ENCODE results near the gene TCP10L.

The TCP10L gene

DNA sequence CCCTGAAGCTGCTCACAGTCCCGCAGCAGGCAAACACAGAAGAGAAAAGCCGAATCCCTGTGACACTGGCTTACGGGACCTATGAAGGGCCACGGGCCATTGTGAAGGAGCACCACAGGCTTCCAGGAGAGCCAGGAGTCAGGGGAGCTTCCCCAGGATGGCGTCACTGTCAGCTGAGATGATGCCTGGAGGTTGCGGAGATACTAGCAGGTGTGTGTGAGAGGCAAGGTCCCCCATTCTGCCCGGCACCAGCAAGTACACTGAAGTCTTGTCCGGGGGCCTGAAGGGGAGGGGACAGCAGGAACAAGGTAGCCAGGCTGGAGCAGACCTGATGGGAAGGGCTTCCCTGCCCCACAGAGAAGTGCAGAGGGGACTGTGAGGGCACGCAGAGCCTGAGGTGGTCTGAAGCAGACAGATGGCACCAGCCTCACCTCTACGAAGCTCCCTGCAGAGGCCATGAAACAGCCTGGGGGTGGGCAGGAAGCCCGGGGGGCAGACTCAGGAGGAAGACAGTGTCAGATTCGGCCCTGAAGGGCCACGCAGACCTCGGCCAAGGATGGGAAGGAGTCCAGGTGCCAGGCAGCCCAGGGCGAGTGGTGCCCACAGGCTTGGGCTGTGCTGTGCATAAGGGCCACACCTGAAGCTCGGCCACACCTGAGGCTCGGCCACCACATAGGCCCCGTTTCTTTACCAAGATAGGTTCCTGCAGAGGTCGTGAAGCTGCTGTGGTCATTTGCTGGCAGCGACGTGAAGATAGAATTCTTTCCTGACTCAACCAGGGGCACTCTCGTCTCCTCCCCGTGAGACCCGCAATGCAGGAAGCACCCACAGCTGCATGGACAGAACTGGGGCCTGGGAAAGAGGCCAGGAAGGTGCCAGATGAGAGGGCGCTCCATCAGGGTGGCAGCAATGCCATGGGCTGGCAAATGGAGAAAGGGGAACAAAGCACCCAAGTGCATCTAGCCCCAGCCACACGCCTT, 10.1 kb downstream of the TCP10L start:
- Histone ChIP-seq H3K27ac (replicated peaks) (no peak overlapping the region), H3K27me3 (ENCODE audit: insufficient read depth, poor library complexity, severe bottlenecking) (no peaks in the 10 kb centered on the region), H3K4me3 (replicated peaks; ENCODE audit: insufficient read depth, low read length) (no peak overlapping the region)
- no peak for TF ChIP-seq POLR2AphosphoS5 (IDR thresholded peaks at IDR 0.05; ENCODE audit: low read depth)
- TF ChIP-seq, protein P1, sequence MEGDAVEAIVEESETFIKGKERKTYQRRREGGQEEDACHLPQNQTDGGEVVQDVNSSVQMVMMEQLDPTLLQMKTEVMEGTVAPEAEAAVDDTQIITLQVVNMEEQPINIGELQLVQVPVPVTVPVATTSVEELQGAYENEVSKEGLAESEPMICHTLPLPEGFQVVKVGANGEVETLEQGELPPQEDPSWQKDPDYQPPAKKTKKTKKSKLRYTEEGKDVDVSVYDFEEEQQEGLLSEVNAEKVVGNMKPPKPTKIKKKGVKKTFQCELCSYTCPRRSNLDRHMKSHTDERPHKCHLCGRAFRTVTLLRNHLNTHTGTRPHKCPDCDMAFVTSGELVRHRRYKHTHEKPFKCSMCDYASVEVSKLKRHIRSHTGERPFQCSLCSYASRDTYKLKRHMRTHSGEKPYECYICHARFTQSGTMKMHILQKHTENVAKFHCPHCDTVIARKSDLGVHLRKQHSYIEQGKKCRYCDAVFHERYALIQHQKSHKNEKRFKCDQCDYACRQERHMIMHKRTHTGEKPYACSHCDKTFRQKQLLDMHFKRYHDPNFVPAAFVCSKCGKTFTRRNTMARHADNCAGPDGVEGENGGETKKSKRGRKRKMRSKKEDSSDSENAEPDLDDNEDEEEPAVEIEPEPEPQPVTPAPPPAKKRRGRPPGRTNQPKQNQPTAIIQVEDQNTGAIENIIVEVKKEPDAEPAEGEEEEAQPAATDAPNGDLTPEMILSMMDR (IDR thresholded peaks at IDR 0.05; ENCODE audit: insufficient read depth, low read length) = no peak
- TF ChIP-seq, protein P2, sequence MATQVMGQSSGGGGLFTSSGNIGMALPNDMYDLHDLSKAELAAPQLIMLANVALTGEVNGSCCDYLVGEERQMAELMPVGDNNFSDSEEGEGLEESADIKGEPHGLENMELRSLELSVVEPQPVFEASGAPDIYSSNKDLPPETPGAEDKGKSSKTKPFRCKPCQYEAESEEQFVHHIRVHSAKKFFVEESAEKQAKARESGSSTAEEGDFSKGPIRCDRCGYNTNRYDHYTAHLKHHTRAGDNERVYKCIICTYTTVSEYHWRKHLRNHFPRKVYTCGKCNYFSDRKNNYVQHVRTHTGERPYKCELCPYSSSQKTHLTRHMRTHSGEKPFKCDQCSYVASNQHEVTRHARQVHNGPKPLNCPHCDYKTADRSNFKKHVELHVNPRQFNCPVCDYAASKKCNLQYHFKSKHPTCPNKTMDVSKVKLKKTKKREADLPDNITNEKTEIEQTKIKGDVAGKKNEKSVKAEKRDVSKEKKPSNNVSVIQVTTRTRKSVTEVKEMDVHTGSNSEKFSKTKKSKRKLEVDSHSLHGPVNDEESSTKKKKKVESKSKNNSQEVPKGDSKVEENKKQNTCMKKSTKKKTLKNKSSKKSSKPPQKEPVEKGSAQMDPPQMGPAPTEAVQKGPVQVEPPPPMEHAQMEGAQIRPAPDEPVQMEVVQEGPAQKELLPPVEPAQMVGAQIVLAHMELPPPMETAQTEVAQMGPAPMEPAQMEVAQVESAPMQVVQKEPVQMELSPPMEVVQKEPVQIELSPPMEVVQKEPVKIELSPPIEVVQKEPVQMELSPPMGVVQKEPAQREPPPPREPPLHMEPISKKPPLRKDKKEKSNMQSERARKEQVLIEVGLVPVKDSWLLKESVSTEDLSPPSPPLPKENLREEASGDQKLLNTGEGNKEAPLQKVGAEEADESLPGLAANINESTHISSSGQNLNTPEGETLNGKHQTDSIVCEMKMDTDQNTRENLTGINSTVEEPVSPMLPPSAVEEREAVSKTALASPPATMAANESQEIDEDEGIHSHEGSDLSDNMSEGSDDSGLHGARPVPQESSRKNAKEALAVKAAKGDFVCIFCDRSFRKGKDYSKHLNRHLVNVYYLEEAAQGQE (IDR thresholded peaks at IDR 0.05; ENCODE audit: insufficient replicate concordance, low read depth) = no peak
- TF ChIP-seq GABPA (IDR thresholded peaks at IDR 0.05; ENCODE audit: low read depth) = no peak
- TF ChIP-seq SPI1 (IDR thresholded peaks at IDR 0.05; ENCODE audit: borderline replicate concordance, low read depth) = no peak
- DNase-seq (ENCODE audit: low read depth in 1 of 2, low spot score in 1 of 2) = no peak

DNA sequence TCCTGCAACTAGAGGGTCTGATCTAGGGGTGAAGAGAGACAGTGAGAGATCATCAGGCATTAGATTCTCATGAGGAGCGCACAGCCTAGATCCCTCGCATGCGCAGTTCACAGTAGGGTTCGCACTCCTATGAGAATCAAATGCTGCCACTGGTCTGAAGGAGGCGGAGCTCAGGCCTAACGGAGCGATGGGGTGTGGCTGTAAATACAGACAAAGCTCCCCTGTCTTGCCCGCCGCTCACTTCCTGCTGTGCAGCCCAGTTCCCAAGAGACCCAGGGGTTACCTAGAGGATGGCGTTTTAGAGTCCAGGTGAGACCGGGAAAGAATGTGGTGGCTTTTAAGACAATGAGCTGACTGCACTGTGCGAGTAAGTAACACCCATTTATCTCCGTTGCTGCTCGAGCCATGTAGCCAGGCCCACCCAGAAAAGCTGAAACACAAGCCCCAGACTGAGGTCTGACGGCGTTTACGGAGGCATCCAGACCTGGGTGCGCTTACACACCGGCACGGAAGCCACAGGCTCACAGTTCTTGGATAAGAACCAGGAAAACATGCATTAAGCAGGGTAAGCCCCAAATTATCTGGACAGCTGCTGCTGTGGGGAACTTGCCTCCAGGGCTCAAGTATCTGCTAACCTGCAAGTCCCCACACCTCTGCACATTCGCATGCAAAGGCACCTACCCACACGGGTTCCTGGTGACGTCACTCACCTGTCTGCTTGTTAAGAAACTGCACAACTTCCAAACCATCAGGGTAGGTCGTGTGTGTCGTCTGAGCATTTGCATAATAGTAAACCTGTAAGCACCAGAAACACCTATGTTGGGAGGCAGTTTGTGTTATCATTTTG, 12.5 kb downstream of the TCP10L start:
- H3K4me3 ChIP-seq (replicated peaks; ENCODE audit: insufficient read depth, low read length) = no peak overlapping the region
- TF ChIP-seq, protein P2 (IDR thresholded peaks at IDR 0.05; ENCODE audit: insufficient replicate concordance, low read depth) = no peak
- no peak for TF ChIP-seq SPI1 (IDR thresholded peaks at IDR 0.05; ENCODE audit: borderline replicate concordance, low read depth)
- TF ChIP-seq GABPA (IDR thresholded peaks at IDR 0.05; ENCODE audit: low read depth) = no peak
- no peak for TF ChIP-seq POLR2AphosphoS5 (IDR thresholded peaks at IDR 0.05; ENCODE audit: low read depth)
- TF ChIP-seq, protein P1 (IDR thresholded peaks at IDR 0.05; ENCODE audit: insufficient read depth, low read length) = no peak
- H3K27ac ChIP-seq (replicated peaks) = no peak overlapping the region
- no peaks in the 10 kb centered on the region for H3K27me3 ChIP-seq (ENCODE audit: insufficient read depth, poor library complexity, severe bottlenecking)
- DNase-seq (ENCODE audit: low read depth in 1 of 2, low spot score in 1 of 2) = no peak

DNA sequence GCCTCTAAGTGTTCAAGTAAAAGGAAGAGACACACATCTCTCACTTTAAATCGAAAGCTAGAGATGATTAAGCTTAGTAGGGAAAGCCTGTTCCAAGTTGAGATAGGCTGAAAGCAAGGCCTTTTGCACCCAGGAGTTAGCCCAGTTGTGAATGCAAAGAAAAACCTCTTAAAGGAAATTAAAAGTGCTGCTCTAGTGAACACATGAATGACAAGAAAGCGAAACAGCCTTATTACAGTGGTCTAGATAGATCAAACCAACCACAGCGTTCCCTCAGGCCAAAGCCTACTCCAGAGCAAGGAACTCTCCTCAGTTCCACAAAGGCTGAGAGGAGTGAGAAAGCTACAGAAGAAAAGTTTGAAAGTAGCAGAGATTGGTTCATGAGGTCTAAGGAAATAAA, 14.9 kb downstream of the TCP10L start:
- TF ChIP-seq, protein P1 (IDR thresholded peaks at IDR 0.05; ENCODE audit: insufficient read depth, low read length) = no peak
- no peak for TF ChIP-seq POLR2AphosphoS5 (IDR thresholded peaks at IDR 0.05; ENCODE audit: low read depth)
- TF ChIP-seq GABPA (IDR thresholded peaks at IDR 0.05; ENCODE audit: low read depth) = no peak
- no peak for TF ChIP-seq SPI1 (IDR thresholded peaks at IDR 0.05; ENCODE audit: borderline replicate concordance, low read depth)
- TF ChIP-seq, protein P2 (IDR thresholded peaks at IDR 0.05; ENCODE audit: insufficient replicate concordance, low read depth) = no peak

More for the DNA sequence above, 14.9 kb downstream of the TCP10L start:
- H3K27me3 ChIP-seq (ENCODE audit: insufficient read depth, poor library complexity, severe bottlenecking) = no peaks in the 10 kb centered on the region
- H3K27ac ChIP-seq (replicated peaks) = no peak overlapping the region
- H3K4me3 ChIP-seq (replicated peaks; ENCODE audit: insufficient read depth, low read length) = no peak overlapping the region
- DNase-seq (ENCODE audit: low read depth in 1 of 2, low spot score in 1 of 2) = no peak
